KMS-11 (cell line): ENCODE data around the gene PLXNA4.

Experiments used
- H2AFZ ChIP-seq: fragments of 200-600 bp; sonication (generic); 2 replicates; pipeline ENCODE4 v1.6.1; 2016; ENCODE audit warnings: antibody characterized with exemption, mixed run types, low read depth
- H3K27ac ChIP-seq: fragments of 200-600 bp; sonication (generic); 2 replicates; pipeline ENCODE4 v1.6.1; 2016; ENCODE audit warnings: mild to moderate bottlenecking, mixed run types
- H3K27me3 ChIP-seq: fragments of 200-600 bp; sonication (generic); 2 replicates; pipeline ENCODE4 v1.6.1; 2017; ENCODE audit warnings: mild to moderate bottlenecking, low read depth, mixed run types, moderate library complexity; ENCODE audit not compliant: insufficient read depth
- H3K36me3 ChIP-seq: fragments of 200-600 bp; sonication (generic); 2 replicates; pipeline ENCODE4 v1.6.1; 2017; ENCODE audit warnings: mild to moderate bottlenecking, mixed run types; ENCODE audit not compliant: insufficient read depth
- H3K4me1 ChIP-seq: fragments of 200-600 bp; sonication (generic); 2 replicates; pipeline ENCODE4 v1.6.1; 2016; ENCODE audit warnings: mild to moderate bottlenecking, low read depth, mixed run types; ENCODE audit not compliant: poor library complexity, severe bottlenecking
- H3K4me2 ChIP-seq: fragments of 200-600 bp; sonication (generic); 2 replicates; pipeline ENCODE4 v1.7.0; 2016; ENCODE audit warnings: mild to moderate bottlenecking, mixed run types
- H3K4me3 ChIP-seq: fragments of 200-600 bp; sonication (generic); IDR thresholded peaks from 2 replicates; pipeline ENCODE4 v1.6.1; 2017; ENCODE audit warnings: low read depth, low read length, mixed read lengths; ENCODE audit not compliant: insufficient read depth
- H3K79me2 ChIP-seq: fragments of 200-600 bp; sonication (generic); 2 replicates; pipeline ENCODE4 v1.6.1; 2016; ENCODE audit warnings: low read depth, mixed run types; ENCODE audit not compliant: insufficient read depth
- H3K9ac ChIP-seq: fragments of 200-600 bp; sonication (generic); 2 replicates; pipeline ENCODE4 v1.6.1; 2016; ENCODE audit warnings: mild to moderate bottlenecking, mixed run types
- H4K20me1 ChIP-seq: fragments of 200-600 bp; sonication (generic); 2 replicates; pipeline ENCODE4 v1.6.1; 2016; ENCODE audit warnings: mild to moderate bottlenecking, mixed run types; ENCODE audit not compliant: insufficient read depth
- CTCF ChIP-seq: fragments of 200-600 bp; sonication (generic); conservative IDR thresholded peaks from 2 replicates; pipeline ENCODE4 v1.6.1; 2017; ENCODE audit warnings: low read depth, mild to moderate bottlenecking, antibody characterized with exemption, low read length, moderate library complexity, mixed read lengths

Gene PLXNA4

GRCh38 chr7:132200141-132200540 lies 376.1 kb downstream of the PLXNA4 start:
- Histone ChIP-seq H2AFZ (no peak overlapping the region), H3K36me3 (no peaks in the 10 kb centered on the region), H3K4me1 (no peaks in the 10 kb centered on the region), H4K20me1 (no peaks in the 10 kb centered on the region), H3K4me2 (no peak overlapping the region), H3K27me3 (no peaks in the 10 kb centered on the region), H3K4me3 (no peak overlapping the region), H3K9ac (no peak overlapping the region), H3K27ac (no peak overlapping the region), H3K79me2 (no peaks in the 10 kb centered on the region)
- no peak for TF ChIP-seq CTCF

- no peak for TF ChIP-seq CTCF
- no peaks in the 10 kb centered on the region for H4K20me1 ChIP-seq
- H3K36me3 ChIP-seq, result no peaks in the 10 kb centered on the region
- no peak overlapping the region for H3K4me3 ChIP-seq
- H3K79me2 ChIP-seq, result no peaks in the 10 kb centered on the region
- H3K4me2 ChIP-seq, result no peak overlapping the region
- H3K9ac ChIP-seq, result no peak overlapping the region
- H2AFZ ChIP-seq, result no peak overlapping the region
- no peaks in the 10 kb centered on the region for H3K4me1 ChIP-seq
- no peaks in the 10 kb centered on the region for H3K27me3 ChIP-seq
- H3K27ac ChIP-seq, result no peak overlapping the region
Measured at GRCh38 chr7:132199626-132200025, 376.6 kb downstream of the PLXNA4 start.

DNA sequence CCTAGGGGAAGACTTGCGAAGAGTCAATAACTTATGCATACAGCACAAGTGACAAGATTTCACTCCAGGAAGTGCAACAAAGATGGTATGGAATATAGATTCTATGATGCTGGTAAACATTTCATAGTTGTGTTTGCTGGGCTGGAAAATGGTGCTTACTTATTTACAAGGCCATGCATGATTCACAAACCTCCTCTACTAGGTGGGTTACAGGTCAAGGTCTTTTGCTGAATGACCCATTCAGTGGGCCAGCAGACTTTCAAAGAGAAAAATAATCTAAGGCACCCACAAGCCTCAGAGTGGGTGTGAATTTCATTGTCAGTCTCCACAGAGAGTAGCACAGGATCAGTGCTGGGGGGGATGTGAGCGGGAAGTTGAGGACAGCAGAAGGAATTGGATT lies 378.5 kb downstream of the PLXNA4 start:
- Histone ChIP-seq H3K36me3 (no peaks in the 10 kb centered on the region), H2AFZ (no peak overlapping the region), H3K79me2 (no peaks in the 10 kb centered on the region), H3K9ac (no peak overlapping the region), H3K4me2 (no peak overlapping the region), H3K4me1 (no peaks in the 10 kb centered on the region), H3K4me3 (no peak overlapping the region), H3K27me3 (no peaks in the 10 kb centered on the region), H4K20me1 (no peaks in the 10 kb centered on the region), H3K27ac (no peak overlapping the region)
- no peak for TF ChIP-seq CTCF

DNA sequence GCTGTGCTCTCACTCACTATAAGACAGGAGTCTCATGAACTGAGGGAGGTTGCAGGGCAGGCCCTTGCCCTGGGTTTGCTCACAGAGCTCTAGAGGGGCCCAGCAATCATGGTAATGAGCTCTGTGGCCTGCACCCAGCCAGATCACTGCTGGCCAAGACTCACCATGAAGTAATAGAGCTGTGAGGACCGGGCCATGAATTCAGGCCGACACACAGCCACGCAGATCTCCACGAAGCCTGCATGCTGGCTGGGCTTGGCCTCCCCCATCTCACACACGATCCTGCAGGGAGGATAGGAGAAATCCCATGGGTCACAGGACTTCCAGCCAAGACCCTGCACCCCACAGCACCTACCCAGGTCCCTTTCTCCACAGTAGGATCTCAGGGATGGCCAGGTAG lies 382.4 kb downstream of the PLXNA4 start:
- H3K4me3 ChIP-seq, result no peak overlapping the region
- H3K27ac ChIP-seq, result no peak overlapping the region
- H3K4me2 ChIP-seq, result no peak overlapping the region
- no peaks in the 10 kb centered on the region for H3K4me1 ChIP-seq
- no peaks in the 10 kb centered on the region for H4K20me1 ChIP-seq
- no peaks in the 10 kb centered on the region for H3K27me3 ChIP-seq
- H3K36me3 ChIP-seq, result no peaks in the 10 kb centered on the region
- no peak overlapping the region for H2AFZ ChIP-seq
- no peak overlapping the region for H3K9ac ChIP-seq
- TF ChIP-seq CTCF, result no peak
- H3K79me2 ChIP-seq, result no peaks in the 10 kb centered on the region

- H3K79me2 ChIP-seq, result no peaks in the 10 kb centered on the region
- no peaks in the 10 kb centered on the region for H4K20me1 ChIP-seq
- no peak overlapping the region for H3K27ac ChIP-seq
- H3K4me2 ChIP-seq, result no peak overlapping the region
- no peaks in the 10 kb centered on the region for H3K36me3 ChIP-seq
- H2AFZ ChIP-seq, result no peak overlapping the region
- H3K4me1 ChIP-seq, result no peaks in the 10 kb centered on the region
- H3K4me3 ChIP-seq, result no peak overlapping the region
- H3K27me3 ChIP-seq, result no peaks in the 10 kb centered on the region
- H3K9ac ChIP-seq, result no peak overlapping the region
- TF ChIP-seq CTCF, result no peak
Measured at GRCh38 chr7:132192809-132193208, 383.5 kb downstream of the PLXNA4 start.
